DMS79 (cell line): Measurements from ENCODE around the gene DNAJB2.
"Not testable (repeated sequence)": the region's sequence is repeated elsewhere in the genome, so short reads cannot be mapped to it uniquely, and the experiment has no call there.

Experiments used
- DNase-seq: peaks from one replicate; lab custom pipeline; 2025; lab: John Stamatoyannopoulos, UW

Gene DNAJB2

DNA sequence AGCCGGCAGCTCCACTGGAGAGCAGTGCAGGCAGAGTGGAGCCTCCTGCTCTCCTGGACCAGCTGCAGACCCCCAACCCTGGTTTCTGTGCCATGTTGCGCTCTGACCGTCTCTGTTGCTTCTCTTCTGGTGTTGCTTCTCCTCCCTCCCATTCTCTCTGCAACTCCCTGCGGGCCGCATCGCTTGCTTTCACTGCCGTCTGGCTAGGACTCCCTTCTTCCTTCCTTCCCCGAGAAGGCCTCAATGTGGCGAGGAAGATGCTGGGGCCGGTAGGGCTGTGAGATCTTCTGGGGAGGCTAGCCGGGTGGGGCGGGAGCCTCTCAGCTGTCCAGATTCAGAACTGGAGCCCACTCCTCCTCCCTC, 6.2 kb downstream of the DNAJB2 start:
- DNase-seq: no peak

DNA sequence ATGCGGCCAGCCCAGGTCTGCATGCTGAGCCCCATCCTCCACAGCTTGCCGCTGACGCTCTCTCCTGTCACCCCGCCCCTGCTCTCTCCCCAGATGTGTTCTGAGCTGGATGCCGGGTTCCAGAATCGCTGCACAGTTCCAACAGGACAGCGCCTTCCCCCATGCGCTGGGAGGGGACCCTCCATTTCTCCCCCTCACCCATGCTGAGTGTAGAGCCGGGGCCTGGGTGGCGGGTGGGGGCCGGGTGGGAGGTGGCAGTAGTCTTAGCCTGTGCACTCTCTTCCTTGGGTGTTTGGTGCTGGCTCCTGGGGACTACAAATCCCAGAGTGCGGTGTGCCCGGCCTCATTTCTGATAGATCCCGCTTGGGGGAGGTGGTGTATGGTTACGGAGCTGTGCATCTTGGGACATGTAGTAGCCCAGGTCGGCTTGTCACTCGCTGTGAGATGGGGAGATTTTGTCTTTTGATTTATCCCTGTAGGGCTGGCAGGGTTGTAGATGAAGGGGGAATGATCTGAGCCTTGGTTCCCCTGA, 6.8 kb downstream of the DNAJB2 start:
- DNase-seq: no peak

DNA sequence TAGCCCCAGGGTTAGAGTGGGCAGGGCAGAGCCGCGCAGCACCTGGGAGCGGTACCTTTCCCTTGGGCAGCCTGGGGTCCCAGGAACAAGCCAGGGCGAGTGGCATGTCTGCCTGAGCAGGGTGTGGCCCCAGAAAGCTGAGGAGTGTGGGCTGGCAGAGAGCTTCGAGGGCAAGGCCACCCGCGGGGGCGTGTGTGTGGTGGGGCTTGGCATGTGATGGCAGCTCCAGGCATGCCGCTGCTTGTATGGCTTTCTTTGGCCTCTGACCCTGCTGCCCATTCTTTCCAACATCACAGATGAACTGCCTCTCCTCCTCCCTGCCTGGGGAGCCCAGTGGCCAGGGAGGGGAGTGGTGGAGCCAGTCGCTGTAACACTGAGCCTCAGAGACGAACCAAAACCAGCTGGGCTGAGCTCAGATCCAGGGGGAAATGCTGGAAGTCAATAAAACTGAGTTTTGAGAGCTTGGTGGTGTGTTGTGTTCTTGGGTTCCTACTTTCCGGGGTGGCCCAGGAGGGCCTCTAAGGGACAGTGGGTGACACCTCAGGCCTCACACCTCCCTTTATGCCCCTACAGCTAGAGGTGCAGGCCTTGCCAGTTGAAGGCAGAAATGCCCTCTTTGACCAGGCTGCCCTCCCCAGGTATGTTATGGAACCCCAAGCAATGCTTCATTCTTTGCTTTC, 7.4 kb downstream of the DNAJB2 start:
- DNase-seq: no peak

DNA sequence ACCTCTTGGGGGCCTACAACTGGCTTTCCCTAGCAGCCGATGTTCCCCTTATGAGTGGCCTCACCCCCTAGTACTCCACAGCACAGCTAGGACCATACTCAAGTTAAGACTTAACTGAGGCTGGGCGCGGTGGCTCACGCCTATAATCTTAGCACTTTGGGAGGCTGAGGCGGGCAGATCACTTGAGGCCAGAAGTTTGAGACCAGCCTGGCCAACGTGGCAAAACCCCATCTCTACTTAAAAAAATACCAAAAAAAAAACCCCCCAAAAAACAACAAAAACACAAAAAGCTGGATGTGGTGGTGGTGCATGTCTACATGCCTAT, 7.9 kb downstream of the DNAJB2 start:
- not testable (repeated sequence) for DNase-seq

DNA sequence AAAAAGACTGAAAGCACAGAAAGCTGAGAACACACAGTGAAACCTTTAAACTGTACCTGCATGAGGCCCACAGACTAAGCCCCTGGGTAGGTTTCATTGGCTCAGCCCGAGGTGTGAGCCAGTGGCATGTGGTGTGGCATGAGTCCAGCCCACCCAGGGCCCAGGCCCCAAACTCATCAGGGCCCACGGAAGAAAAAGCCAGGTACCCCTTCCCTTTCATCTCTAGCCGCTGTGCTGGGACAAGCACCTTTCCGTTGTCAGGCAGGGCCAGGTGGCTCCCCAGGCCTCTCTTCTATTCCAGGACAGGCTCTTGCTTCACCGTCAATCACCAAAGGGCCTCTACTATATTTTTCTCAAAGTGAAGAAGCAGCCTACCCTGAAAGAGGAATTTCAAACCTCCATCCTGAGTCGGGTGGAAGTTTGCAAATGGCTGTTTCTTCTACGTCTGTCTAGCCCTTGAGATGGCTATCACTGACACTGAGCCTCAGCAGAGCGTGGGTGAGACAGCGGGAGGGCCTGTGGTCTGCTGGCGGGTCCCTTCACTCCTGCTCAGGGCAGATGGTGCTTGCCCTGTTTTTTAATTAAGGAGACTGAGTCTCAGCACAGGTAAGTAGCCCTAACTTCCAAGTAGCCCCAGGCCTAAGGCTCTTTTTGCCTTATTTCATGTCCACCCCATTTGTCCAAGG, 8.6 kb downstream of the DNAJB2 start:
- DNase-seq: no peak

DNA sequence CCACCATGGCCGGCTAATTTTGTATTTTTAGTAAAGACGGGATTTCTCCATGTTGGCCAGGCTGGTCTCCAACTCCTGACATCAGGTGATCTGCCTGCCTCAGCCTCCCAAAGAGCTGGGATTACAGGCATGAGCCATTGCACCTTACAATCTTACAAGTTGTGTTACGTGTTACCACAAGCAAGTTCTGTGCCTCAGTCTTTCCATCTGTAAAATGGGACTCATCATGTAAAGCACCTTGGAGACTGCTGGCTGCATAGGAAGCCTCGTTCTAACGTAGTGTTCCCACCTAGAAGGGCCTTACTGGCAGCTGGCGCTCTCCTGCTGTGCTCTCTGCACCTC, 10.0 kb downstream of the DNAJB2 start:
- DNase-seq: no peak

DNA sequence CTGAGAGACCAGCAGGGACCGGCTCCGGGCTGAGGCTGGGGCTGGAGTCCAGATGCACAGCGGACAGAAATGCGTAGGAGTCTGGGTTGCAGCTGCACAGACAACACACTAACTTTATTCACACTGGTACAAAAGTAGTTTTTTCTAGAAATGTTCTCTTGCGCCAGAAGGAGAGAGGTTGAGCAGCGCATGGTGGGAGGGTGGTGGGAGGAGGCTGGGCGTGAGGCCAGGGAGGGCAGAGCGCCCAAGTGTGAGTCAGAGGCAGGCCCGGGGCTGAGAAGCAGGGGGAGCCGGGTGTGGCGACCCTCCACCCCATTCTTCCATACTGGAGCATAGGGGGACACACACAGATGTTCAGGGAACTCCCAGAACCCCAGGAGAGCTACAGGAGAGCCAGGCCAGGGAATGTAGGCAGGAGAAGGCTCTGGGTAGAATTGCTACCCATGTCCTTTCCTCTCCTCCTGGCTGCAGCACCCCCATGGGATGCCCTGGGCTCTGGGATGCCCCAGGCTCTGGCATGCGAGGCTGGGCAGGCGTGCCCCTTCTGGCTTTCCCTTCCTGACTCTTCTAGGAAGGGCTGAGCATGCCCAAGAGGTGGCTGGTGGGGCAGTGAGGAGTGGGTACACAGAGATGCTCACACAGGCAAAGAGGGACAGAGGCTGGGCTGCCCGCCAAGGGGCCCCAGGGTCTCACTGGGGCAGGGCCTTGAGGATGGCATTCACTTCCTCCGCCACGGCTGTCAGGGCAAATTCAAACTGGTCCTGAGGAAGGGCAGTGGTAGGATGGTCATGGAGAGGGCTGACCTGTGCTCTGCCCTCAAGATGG, 10.6 kb downstream of the DNAJB2 start:
- DNase-seq: no peak

DNA sequence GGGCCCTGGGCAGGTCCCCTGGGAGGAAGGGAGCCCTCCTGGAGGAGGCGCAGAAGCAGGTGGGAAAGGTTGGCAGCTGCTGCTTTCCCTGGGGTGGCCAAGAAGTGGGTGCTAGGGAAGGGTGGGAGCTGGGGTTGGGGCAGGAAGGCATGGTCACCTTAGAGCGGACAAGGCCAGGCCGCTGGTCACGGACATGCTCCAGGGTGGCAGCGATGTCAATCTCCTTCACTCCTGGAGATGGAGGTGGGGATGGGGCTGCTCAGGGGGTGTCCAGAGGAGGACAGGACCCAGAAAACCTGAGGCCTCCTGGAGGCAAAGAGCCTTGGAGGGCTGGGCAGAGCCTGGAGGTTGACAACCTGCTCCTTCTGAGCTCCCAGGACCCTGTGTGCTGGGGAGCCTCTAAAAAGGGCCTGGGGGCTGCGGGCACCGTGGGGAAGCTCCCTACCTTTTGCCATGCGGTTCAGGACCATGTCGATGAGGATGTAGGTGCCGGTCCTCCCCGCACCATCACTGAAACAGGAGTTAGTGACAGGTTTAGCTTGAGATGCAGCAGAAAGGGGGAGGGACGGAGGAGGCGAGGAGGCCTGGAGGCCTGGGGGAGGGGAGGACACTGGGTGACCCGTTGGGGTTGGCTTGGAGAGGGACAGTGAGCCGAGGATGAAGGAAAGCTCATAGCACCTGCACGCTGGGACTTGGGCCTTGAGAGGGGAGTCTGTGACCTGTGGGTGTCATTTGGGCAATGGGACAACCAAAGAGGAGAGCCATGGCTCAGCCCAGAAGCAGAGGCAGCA, 11.4 kb downstream of the DNAJB2 start:
- no peak for DNase-seq

DNA sequence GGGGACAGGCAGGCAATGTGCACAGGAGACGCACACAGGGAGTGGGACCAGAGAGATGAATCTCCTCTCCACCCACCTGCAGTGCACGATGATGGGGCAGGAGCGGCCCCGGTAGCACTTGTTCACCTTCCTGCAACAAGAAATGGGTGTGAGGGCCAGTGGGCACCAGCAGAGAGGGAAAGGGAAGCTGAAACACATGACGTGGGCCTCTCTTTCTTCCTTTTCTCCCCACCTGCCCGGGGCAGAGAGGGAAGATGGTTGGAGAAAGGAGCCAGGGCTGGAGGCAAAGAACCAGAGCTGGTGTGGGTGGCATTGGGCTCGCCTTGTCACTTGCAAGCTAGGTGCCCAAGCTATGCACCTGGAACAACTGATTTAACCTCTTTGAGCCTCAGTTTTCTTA, 12.2 kb downstream of the DNAJB2 start:
- no peak for DNase-seq

DNA sequence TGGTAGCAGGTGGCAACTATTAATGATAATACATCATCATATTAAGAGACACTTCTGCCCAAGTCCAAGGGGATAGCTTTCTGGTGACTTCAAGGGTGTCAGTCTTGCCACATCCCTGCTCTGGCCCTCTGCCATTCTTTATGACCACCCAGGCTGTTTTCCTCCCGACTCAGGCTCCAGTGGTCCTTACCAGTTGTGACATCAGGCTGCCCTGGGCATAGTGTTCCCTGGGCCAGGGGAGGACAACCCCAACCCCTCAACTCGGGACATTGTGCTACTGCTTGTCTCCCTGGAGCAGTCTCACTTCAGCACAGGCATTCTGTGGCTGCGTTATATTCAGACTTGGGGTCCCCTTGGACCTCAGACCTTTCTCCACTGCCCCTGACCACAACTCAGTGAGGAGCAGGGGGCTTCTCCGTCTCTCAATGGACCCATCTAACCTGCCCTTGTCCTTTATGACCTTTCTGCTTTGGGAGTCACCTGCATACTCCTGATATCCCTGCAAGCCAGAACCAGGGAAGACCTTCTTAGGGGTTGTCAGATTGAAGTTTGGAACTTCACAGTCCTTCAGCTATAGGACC, 12.8 kb downstream of the DNAJB2 start:
- no peak for DNase-seq

DNA sequence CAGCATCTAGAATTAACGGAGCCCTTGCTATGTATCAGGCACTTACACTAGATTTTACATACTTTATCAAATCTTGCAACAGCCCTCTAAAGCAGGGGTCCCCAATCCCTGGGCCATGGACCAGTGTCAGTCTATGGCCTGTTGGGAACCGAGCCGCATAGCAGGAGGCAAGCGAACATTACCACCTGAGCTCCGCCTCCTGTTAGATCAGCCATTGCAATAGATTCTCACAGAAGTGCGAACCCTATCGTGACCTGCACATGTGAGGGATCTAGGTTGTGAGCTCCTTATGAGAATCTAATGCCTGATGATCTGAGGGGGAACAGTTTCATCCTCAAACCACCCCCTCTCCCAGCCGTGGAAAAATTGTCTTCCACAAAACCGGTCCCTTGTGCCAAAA, 13.4 kb downstream of the DNAJB2 start:
- DNase-seq: no peak

DNA sequence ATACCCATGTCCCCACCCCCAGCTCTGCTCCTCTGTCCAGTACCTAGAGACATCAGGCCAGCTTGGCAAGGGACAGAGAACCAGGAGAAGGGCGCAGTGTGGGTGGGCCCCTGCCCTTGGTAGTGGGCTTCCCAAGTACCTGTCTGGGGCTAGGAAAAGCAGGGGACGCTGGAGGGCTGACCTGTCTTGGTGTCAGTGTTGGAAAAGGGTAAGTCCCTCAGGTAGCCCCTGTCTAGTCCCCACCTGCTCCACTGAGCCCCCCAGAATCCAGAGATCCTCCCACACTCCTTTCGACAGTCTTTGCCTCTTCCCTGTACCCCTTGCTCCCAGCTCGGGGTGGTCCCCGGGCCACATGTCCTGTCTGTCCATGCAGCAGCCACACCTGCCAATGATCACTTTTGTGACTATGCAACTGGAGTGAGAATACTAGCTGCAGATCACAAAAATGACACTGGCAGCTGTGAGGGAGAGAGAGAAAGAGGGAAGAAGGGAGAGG, 14.6 kb downstream of the DNAJB2 start:
- no peak for DNase-seq

DNA sequence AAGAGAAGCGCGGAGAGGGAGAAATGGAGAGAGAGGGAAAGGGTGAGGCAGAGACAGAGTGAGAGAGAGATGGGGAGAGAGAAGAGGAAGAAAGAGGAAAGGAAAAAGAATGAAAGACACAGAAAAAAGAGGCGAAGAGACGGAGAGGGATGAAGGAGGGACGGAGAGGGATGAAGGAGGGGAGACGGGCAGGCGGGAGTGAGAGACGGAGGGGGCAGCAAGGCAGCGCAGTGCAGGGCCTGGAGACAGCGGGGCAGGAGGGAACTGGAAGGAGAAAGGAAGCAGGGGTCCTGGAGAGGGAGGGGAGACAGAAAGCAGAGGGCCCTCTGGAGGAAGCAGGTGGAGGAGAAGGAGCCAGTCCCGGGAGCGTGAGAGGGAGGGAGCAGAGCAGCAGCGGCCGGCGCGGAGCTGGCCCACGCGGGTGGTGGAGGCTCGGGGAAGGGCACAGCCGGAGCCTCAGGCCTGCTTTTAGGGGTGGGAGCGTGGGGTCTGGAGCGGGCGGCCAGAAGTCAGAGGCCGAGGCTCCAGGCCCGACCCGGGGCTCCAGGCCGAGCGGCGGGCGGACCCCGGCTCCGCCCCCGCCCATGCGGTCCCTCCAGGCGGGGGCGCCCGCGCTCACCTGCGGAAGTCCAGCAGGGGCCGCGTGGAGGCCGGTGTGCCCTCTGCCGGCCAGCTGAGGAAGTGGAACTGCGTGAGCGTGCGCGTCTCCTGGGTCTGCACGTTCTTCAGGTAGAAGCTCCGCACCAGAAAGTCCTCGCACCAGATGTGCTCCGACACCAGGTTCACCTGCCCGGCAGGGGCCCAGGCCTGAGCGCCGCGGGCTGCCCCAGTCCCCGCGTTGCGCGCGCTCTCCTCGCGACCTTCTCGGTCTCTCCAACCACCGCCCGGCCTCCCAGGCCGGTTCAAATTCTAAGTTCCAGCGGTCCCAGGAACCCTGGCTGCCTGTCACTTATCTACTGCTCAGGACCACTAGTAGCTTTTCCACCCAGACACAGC, 15.5 kb downstream of the DNAJB2 start:
- peak; percentile 9 for DNase-seq

DNA sequence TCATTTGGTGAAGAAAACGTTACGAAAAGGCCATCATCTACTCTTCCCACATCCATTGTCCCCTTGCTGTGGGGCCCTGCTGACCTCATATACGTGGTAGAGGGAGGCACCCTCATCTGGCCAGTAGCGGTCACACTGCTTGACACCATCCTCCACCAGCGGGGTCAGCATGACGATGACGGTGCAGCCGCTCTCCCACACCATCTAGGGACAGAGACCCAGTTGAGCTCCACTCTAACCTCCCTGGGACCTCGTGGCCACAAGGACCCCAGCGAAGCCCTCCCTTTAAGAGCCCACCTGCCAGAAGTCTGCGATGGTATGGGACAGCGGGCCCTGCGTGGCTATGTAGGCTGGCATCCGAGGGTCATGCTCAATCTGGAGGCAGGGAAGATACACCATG, 17.0 kb downstream of the DNAJB2 start:
- DNase-seq: no peak

DNA sequence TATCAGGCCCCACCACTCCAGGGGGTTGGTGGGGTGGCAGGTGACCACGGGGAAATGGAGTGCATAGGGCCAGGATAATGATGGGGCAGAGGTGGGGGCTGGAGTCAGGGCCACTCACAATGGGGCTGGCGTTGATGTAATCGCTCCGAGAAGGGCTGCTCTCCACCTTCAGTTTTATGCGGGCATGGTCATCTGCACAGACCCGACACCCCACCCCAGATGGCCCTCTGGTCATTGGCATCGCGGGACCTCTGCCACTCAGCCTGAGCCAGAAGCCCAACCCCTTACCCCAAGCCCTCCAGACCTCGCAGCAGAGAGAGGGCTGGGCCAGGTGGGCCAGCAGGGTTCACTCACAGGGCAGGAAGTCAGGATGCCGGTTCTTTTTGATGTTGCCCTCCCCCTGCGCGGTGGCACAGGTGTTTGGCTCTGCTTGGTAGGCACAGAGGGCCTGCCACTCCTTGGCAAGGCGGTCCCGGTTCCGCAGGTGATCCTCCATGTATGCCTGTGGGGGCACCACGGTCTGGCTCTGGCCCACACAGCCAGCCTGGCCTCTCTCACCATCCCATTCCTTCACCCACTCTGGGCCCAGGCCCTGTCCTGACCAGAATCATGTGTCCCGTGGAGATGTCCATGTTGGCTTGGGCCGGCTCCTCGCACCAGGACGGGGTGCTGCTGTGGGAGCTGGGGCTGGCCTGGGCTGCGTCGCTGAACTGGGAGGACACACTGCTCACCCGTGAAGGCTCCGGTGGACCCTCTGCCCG, 17.6 kb downstream of the DNAJB2 start:
- no peak for DNase-seq

DNA sequence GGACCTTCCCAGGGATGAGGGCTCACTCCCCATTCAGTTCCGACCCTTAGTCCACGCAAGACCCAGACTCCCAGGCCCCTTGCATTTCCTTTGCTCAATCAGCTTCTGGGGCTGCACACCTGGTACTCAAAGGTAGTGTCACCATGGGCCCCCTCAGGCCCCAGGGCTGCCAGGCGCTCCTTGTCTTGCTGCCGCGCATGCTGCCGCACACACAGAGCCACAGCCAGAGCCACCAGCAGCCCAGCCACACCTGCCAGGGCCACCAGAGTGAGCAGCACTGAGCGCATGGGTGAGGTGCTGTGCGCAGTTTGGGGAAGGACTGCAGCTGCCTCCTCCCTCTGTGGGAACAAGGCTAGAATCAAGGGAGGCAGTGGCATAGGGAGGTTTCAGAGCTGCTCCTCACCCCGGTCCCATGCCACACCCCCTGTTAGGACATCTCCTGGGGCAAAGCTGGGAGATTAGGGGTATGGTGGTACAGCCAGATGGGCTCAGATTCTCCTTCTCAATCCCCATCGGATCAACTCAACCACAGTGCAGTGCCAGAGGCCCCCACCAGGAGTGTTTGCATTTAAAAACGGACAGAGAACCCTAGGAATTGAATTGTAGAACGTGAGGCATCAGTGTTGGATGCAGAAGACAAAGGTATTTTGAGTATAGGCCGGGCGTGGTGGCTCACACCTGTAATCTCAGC, 18.7 kb downstream of the DNAJB2 start:
- no peak for DNase-seq

DNA sequence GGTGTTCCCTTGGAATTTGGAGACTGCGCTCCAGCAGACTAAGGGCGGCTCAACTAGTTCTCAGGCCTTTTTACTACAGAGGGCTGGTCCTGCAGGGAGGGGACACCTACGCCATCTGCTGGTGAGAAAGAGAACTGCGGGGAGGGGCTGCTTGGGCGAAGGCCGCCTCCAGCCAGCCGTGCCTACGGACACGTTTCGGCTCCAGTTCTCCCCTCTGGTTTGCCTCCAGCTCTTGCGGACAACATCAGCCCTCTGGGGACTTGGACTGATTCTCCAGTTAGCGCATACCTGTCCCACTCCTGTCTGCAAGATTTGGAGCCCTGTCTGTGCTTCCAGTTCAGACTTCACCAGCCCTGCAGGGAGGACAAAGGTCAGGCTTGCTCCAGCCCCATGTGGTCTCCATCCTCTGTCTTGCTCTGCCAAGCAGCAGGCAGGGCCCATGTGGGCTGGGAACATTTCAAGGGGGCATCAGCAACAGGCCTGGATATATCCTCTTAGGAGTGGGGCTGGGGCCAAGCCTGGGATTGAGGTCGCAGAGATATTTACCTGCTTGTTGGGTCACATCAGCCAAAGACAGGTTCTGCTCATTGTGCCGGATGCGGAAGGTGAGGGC, 19.7 kb downstream of the DNAJB2 start:
- DNase-seq: peak; percentile 44

DNA sequence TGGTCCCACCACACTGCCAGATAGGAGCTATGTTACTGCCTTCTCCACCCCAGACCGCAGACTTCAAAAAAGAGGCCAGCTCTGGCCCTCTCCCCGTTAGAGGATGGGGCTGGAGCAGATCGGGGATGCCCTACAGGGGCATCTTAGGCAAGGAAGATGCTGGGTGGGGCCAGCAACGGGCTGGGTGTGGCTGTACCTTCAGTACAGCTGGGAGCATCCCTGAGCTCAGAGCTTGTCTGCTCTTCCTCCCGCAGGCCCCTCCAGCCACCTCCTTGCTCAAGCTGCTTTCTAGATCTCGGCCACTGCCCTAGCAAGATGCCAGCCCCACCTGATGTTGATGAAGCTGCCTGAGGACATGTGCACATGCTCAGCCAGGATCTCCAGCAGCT, 20.2 kb downstream of the DNAJB2 start:
- no peak for DNase-seq

DNA sequence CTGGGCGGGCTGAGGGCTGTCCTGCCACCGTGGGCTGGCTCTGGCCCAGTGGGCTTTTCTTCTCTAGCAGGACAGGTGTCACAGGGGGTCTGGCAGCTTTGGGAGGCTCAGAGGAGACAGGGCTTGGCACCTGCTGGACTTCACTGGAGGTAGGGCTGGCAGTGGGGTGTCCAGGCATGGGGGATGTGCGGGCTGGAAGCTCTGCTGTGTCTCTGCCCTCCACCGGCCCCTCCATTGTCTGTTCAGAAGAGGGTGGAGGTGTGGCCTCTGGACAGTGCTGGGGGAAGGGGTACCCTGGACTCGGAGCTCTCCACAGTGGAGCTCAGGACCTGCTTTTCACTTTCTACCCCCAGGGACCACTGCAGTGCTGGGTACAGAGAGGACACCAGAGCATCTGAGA, 20.9 kb downstream of the DNAJB2 start:
- no peak for DNase-seq
